ENCODE results near the gene TUT4. TPM values are rescaled to one million over a fixed set of nuclear protein-coding genes. Genes with fewer than 3 reads are reported as not detected.
A peak's percentile ranks its signal among the peaks of the same experiment; 100 is the strongest.

TUT4 gene
- total RNA-seq (2012; rRNA removed), result 10.9 and 28.6 TPM in 2 replicates
- polyA plus RNA-seq (2012; rRNA removed), result 40.0 and 42.7 TPM in 2 replicates
- polyA plus RNA-seq (2012; cell fraction: cytosol; rRNA removed), result 4.6 and 8.0 TPM in 2 replicates
- 94.9 and 117 TPM in 2 replicates for polyA plus RNA-seq (2012; cell fraction: nucleus; rRNA removed; ENCODE audit: low replicate concordance)
- Bru-seq, nascent RNA, result percentile 87 among the genes with signal in this experiment
- BruChase-seq, experiment 1, labeled RNA remaining after a 6-hour chase, result percentile 90 among the genes with signal in this experiment
- percentile 90 among the genes with signal in this experiment for BruChase-seq, experiment 2, labeled RNA remaining after a 2-hour chase
- long read RNA-seq, full-length matches to known transcripts, result 1 of 26 reads
- long read RNA-seq, partial matches to known transcripts, result 17 of 26 reads
- long read RNA-seq, other reads (novel, unspliced or antisense), result 8 of 26 reads

- POLR2A ChIA-PET (ENCODE audit: unreplicated experiment), result interaction anchor here (0.6 kb wide), 3 partner anchors 22 to 48 kb away, joined by 3 to 15 read pairs (median 11); no protein-coding TSS in a partner anchor
- Histone ChIP-seq H4K5ac (ENCODE audit: low read depth, low read length) (peak within 1 kb of the TSS; percentile 38), H2AK9ac (replicated peaks; ENCODE audit: low read depth, low read length, poor library complexity) (peak within 1 kb of the TSS; percentile 97), H2BK20ac (ENCODE audit: low read depth, low read length) (no peak within 1 kb of the TSS), H3K36me3 (ENCODE audit: control insufficient read depth, insufficient read depth, low read length) (no peaks in the 10 kb centered on the region), H3K9ac (ENCODE audit: low read depth, low read length) (peak within 1 kb of the TSS; percentile 83), H3K27ac (ENCODE audit: insufficient read depth, low read length) (peak within 1 kb of the TSS; percentile 81), H2BK120ac (ENCODE audit: low read depth, low read length) (peak within 1 kb of the TSS; percentile 64), H3K9me1 (ENCODE audit: insufficient read depth, low read length) (0 out of 2 replicates have a peak, but pooled peaks cover 3% of the 10 kb centered on the region), H4K91ac (ENCODE audit: insufficient read depth, low read depth, low read length) (peak within 1 kb of the TSS; percentile 72), H3K18ac (ENCODE audit: low read depth, low read length) (peak within 1 kb of the TSS; percentile 30; the same call in 1 of the 2 replicates), H3K4me2 (ENCODE audit: low read depth, low read length) (peak within 1 kb of the TSS; percentile 86), H3K4me3 (ENCODE audit: insufficient read depth, low read depth, low read length) (peak within 1 kb of the TSS; percentile 91), H2BK15ac (ENCODE audit: low read depth, low read length) (peak within 1 kb of the TSS; percentile 0; the same call in 1 of the 3 replicates), H2BK5ac (ENCODE audit: low read depth, low read length, poor library complexity, severe bottlenecking) (peak within 1 kb of the TSS; percentile 85), H3K14ac (replicated peaks; ENCODE audit: low read depth, low read length) (peak within 1 kb of the TSS; percentile 78), H2AK5ac (ENCODE audit: low read depth, low read length) (peak within 1 kb of the TSS; percentile 82; the same call in 1 of the 2 replicates), H3K4me1 (ENCODE audit: control insufficient read depth, insufficient read depth, low read length) (peaks cover 4% of the 10 kb centered on the region), H3K4ac (ENCODE audit: low read depth, low read length) (peak within 1 kb of the TSS; percentile 86), H3K9me3 (ENCODE audit: control insufficient read depth, insufficient read depth, low read length) (no peaks in the 10 kb centered on the region), H3K79me1 (ENCODE audit: low read depth in 1 of 2, low read length in 2 of 2) (peaks cover 8 to 49% of the 10 kb centered on the region in 2 experiments; a peak in 2 of 4 replicates), H3K23ac (ENCODE audit: low read depth, low read length) (peak within 1 kb of the TSS; percentile 70), H4K8ac (ENCODE audit: low read depth in 2 of 2, low read length in 2 of 2) (peak within 1 kb of the TSS; percentile 84 to 92), H3K56ac (ENCODE audit: extremely low read depth, insufficient read depth, low read length) (peak within 1 kb of the TSS; percentile 86), H4K20me1 (ENCODE audit: insufficient read depth, low read length) (peaks cover 40% of the 10 kb centered on the region), H3K27me3 (ENCODE audit: control insufficient read depth, insufficient read depth, low read length) (no peaks in the 10 kb centered on the region), H2AFZ (replicated peaks; ENCODE audit: low read length, poor library complexity) (peak within 1 kb of the TSS; percentile 99)
- TF ChIP-seq CTCF (conservative IDR thresholded peaks at IDR 0.05; ENCODE audit: low read depth, low read length) (0 out of 2 replicates have a peak, but pooled peaks have one; percentile 10), MAFK (IDR thresholded peaks at IDR 0.05; ENCODE audit: low read depth, low read length) (no peak), RCOR1 (IDR thresholded peaks at IDR 0.05; ENCODE audit: insufficient replicate concordance, low read length) (no peak)
- ATAC-seq (ENCODE audit: low read depth) (peak; percentile 74), DNase-seq (peak; percentile 75)
- intact Hi-C loops (cut with micrococcal nuclease) (loop anchor here (1.0 to 2.0 kb wide), 2 partner anchors 22 to 134 kb away; no protein-coding TSS in a partner anchor), dilution Hi-C loops (cut with HindIII; ENCODE audit: low sequenced_read_pairs, unreplicated experiment) (no loop called here), in situ Hi-C loops (cut with MboI; ENCODE audit: low sequenced_read_pairs) (no loop called here)
- CTCF ChIA-PET, result interaction anchor here (0.6 kb wide), 1 partner anchor 448 kb away, joined by 4 read pairs; no protein-coding TSS in a partner anchor
- BruUV-seq (replicated peaks), result no TSS peak
- 0% methylated on average over 27 of the region's 68 CpGs; no CpG with 5 or more reads in 1 of the 2 experiments for WGBS, 2 experiments (ENCODE audit: extremely low coverage in 2 of 2, insufficient read length in 1 of 2)
Measured at GRCh38 chr1:52552505-52553361, at the start of gene TUT4. Gene TUT4, minus strand, starts transcription at chr1:52553092. Its CDS starts 26,812 bp downstream, at chr1:52526280.
